GM13977 (cell line): ENCODE results near the gene CT47B1.

ENCODE experiments used
- DNase-seq: peaks from one replicate; pipeline ENCODE4 v3.0.0; 2012; ENCODE audit warnings: low spot score
- in situ Hi-C: fragments of 300-500 bp; cut with MboI; formaldehyde crosslinking; loops from one replicate; pipeline ENCODE4 v1.12.0; 2022; ENCODE audit warnings: low sequenced_read_pairs, low pct_unique_long_range_greater_than_20kb, mixed read lengths, inconsistent platforms; ENCODE audit not compliant: unreplicated experiment
- TF ChIP-seq, protein P1 (sequence below): IDR thresholded peaks from 2 replicates; pipeline ENCODE4 v1.5.1; 2012; ENCODE audit warnings: mild to moderate bottlenecking, control low read depth; ENCODE audit not compliant: insufficient read depth; ENCODE audit errors: extremely low read depth, missing control alignments

Gene CT47B1

GRCh38 chrX:120824021-120824420, 51.6 kb downstream of the CT47B1 start:
- no peak for DNase-seq
- TF ChIP-seq, protein P1, sequence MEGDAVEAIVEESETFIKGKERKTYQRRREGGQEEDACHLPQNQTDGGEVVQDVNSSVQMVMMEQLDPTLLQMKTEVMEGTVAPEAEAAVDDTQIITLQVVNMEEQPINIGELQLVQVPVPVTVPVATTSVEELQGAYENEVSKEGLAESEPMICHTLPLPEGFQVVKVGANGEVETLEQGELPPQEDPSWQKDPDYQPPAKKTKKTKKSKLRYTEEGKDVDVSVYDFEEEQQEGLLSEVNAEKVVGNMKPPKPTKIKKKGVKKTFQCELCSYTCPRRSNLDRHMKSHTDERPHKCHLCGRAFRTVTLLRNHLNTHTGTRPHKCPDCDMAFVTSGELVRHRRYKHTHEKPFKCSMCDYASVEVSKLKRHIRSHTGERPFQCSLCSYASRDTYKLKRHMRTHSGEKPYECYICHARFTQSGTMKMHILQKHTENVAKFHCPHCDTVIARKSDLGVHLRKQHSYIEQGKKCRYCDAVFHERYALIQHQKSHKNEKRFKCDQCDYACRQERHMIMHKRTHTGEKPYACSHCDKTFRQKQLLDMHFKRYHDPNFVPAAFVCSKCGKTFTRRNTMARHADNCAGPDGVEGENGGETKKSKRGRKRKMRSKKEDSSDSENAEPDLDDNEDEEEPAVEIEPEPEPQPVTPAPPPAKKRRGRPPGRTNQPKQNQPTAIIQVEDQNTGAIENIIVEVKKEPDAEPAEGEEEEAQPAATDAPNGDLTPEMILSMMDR = no peak
- in situ Hi-C loops = no loop called here

DNA sequence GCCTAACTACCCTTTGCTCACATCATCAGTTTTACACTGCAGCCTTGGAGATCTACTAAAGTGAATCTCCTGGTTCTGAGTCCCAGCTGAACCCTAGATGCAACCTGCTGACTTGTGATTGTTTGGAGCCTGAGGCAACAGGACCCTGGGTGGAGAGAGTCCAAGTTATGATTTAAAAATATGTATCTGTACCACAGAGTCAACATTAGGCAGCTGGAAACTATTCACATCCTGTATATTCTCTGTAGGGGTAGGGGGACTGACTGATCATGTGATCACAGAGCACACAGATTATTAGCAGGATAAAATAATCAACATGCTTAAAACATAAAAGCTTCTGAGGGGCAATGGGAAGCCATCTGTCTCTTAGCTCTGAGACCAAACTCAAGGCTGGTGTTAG, 52.1 kb downstream of the CT47B1 start:
- no peak for DNase-seq
- TF ChIP-seq, protein P1 = no peak
- in situ Hi-C loops = no loop called here
